GM10266 (cell line): ENCODE measurements around the gene WHAMM.
"Not testable (repeated sequence)": the region's sequence is repeated elsewhere in the genome, so short reads cannot be mapped to it uniquely, and the experiment has no call there.

ENCODE experiments used
- DNase-seq: peaks from one replicate; pipeline ENCODE4 v3.0.0; 2012; ENCODE audit errors: extremely low spot score
- CTCF ChIP-seq: IDR thresholded peaks from 2 replicates; pipeline ENCODE4 v1.5.1; 2012; ENCODE audit warnings: mild to moderate bottlenecking, low read depth; ENCODE audit not compliant: control insufficient read depth, insufficient read depth; ENCODE audit errors: missing control alignments

WHAMM gene

GRCh38 chr15:82855286-82856100, 46.1 kb downstream of the WHAMM start:
- no peak for DNase-seq
- no peak for TF ChIP-seq CTCF

DNA sequence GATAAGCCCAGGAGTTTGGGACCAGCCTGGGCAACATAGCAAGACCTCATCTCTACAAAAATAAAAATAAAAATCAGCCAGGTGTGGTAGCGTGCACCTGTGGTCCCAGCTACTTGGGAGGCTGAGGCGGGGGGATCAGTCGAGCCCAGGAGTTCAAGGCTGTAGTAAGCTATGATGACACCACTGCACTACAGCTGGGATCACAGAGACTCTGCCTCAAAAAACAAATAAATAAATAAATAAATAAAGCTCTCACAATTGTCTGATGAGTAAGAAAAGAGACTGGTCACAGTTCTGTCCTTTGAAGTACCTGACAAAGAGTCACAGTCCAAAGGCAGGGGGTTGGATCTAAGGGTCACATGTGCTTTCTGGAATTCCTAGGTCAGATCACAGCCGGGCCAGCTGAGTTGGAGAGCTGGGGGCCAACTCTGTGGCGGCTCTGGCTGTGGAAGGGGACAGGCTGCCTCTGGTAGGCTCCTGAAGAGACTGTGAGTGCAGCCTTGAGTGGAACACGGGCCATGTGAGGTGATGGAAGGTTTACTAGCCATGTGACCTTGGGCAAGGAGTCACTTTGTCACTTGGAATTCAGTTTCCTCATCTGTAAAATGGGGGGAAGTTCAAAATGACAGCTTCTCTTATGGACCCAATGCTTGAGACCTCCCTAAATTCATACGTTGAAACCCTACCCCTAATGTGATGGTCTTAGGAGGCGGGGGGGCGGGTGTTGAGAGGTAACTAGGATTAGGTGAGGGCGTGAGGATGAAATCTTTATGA, 47.2 kb downstream of the WHAMM start:
- TF ChIP-seq CTCF, result no peak
- no peak for DNase-seq

DNA sequence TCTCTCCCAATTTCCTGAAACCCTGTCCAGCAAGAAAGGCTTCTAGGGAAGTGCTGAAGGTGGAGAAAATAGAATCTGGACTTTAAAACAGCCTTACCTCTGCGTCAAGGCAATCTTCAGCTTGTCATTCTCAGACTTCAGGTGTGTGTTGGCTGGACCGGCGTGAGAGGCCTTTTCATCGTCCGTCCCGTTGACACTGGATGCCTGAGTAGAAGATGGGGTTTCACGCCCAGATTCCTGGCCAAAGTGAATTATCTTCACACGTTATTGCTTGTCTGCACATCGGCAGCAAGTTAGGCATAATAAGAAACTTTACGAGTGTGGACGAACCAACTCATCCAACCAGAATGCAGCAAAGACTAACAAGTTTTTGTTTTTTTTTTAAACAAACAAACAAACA, 49.5 kb downstream of the WHAMM start:
- no peak for DNase-seq
- no peak for TF ChIP-seq CTCF

DNA sequence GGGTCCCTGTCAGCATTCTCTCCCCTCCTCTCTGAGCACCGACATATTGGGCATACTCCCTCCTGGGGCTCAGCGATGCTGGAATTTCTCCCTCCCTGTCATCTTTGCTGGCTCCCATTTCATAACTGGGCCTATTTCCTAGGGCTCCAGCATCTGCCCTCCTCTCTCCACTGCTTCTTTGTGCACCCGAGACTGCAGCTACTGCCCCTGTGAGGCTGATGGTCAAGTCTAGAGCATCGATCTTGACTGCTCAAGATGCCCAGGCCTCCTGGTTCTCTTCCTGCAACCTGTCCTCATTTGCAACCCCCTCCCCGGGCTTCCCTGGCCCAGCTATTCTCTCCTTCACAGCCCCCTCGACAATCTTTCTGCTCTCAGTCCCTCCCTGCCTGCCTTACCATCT, 53.5 kb downstream of the WHAMM start:
- DNase-seq, result no peak
- no peak for TF ChIP-seq CTCF

DNA sequence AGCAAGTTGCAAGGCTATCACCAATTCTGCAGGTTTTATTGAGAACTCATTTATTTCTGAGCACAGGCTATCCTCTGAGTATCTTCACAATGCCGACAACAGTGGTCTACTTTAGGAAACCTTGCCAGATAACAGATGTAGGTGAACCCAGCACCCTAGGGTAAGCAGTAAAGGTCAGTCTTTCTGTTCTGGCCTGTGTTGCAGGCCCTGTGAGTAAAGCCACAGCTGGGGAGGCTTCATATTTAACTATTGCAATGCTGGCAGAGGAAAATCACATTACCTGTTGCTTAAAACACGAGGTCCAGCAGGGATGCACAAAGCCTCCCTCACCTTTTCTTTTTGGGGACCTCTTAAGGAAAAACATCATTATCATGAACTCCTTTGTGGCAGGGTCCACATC, 55.5 kb downstream of the WHAMM start:
- no peak for DNase-seq
- TF ChIP-seq CTCF, result no peak

- not testable (repeated sequence) for DNase-seq
These were observed 56.2 kb downstream of the WHAMM start for GRCh38 chr15:82865581-82865980.

GRCh38 chr15:82865981-82866380, 56.6 kb downstream of the WHAMM start:
- not testable (repeated sequence) for DNase-seq

- DNase-seq, result no peak
These were observed 61.4 kb downstream of the WHAMM start for GRCh38 chr15:82870727-82871320.

More at GRCh38 chr15:82870727-82871320, 61.4 kb downstream of the WHAMM start:
- TF ChIP-seq CTCF, result no peak
